H9 (cell line): ENCODE results near the gene KRTAP19-7. TPM values are rescaled to one million over a fixed set of nuclear protein-coding genes. Genes with fewer than 3 reads are reported as not detected.

Source experiments
- DNase-seq: peaks from one replicate; pipeline ENCODE4 v3.0.0-alpha.2; 2017
- H2AFZ ChIP-seq: one replicate; pipeline ENCODE4 v1.6.1; 2013; ENCODE audit warnings: mild to moderate bottlenecking, low read length, control low read depth, moderate library complexity
- H2AK5ac ChIP-seq: 2 replicates; pipeline ENCODE4 v1.6.1; 2013; ENCODE audit warnings: low read length, control low read depth, mixed read lengths; ENCODE audit not compliant: insufficient read length
- H2BK120ac ChIP-seq: one replicate; pipeline ENCODE4 v1.6.1; 2013; ENCODE audit warnings: low read depth, mild to moderate bottlenecking, low read length, control low read depth, inconsistent platforms; ENCODE audit not compliant: poor library complexity, severe bottlenecking
- H2BK12ac ChIP-seq: 2 replicates; pipeline ENCODE4 v1.6.1; 2013; ENCODE audit warnings: low read length, control low read depth, mixed read lengths, low read depth; ENCODE audit not compliant: insufficient read length
- H2BK15ac ChIP-seq: 2 replicates; pipeline ENCODE4 v1.6.1; 2013; ENCODE audit warnings: low read depth, low read length, control low read depth
- H2BK20ac ChIP-seq: one replicate; pipeline ENCODE4 v1.6.1; 2013; ENCODE audit warnings: low read depth, mild to moderate bottlenecking, low read length, control low read depth, inconsistent platforms; ENCODE audit not compliant: poor library complexity, severe bottlenecking
- H2BK5ac ChIP-seq: 2 replicates; pipeline ENCODE4 v1.6.1; 2013; ENCODE audit warnings: low read length, control low read depth, mixed read lengths; ENCODE audit not compliant: insufficient read length
- H3K14ac ChIP-seq: 2 replicates; pipeline ENCODE4 v1.6.1; 2013; ENCODE audit warnings: low read length, control low read depth; ENCODE audit not compliant: insufficient read depth
- H3K18ac ChIP-seq: 2 replicates; pipeline ENCODE4 v1.6.1; 2013; ENCODE audit warnings: low read depth, mild to moderate bottlenecking, mixed read lengths, low read length, control low read depth; ENCODE audit not compliant: insufficient read length
- H3K23ac ChIP-seq: 2 replicates; pipeline ENCODE4 v1.6.1; 2013; ENCODE audit warnings: low read length, control low read depth, mixed read lengths, low read depth; ENCODE audit not compliant: insufficient read length
- H3K23me2 ChIP-seq: 2 replicates; pipeline ENCODE4 v1.6.1; 2013; ENCODE audit warnings: low read depth, mild to moderate bottlenecking, mixed read lengths, low read length, control low read depth; ENCODE audit not compliant: insufficient read length, poor library complexity, severe bottlenecking
- H3K27ac ChIP-seq: 2 replicates; pipeline ENCODE4 v1.5.1; 2013; ENCODE audit warnings: low read length, control low read depth, mixed read lengths, low read depth; ENCODE audit not compliant: insufficient read length
- H3K27me3 ChIP-seq: 2 replicates; pipeline ENCODE4 v1.6.1; 2013; ENCODE audit warnings: low read length, control low read depth, inconsistent platforms; ENCODE audit not compliant: insufficient read depth
- H3K4ac ChIP-seq: 2 replicates; pipeline ENCODE4 v1.6.1; 2013; ENCODE audit warnings: low read depth, mild to moderate bottlenecking, control low read depth, inconsistent platforms, low read length, moderate library complexity
- H3K4me1 ChIP-seq: 2 replicates; pipeline ENCODE4 v1.6.1; 2013; ENCODE audit warnings: low read length, control low read depth, inconsistent platforms; ENCODE audit not compliant: insufficient read depth
- H3K4me2 ChIP-seq: 2 replicates; pipeline ENCODE4 v1.6.1; 2013; ENCODE audit warnings: low read length, control low read depth, mixed read lengths; ENCODE audit not compliant: insufficient read length, insufficient read depth
- H3K56ac ChIP-seq: 2 replicates; pipeline ENCODE4 v1.6.1; 2013; ENCODE audit warnings: low read depth, mild to moderate bottlenecking, mixed read lengths, low read length, control low read depth; ENCODE audit not compliant: insufficient read length
- H3K79me1 ChIP-seq: 2 replicates; pipeline ENCODE4 v1.6.1; 2013; ENCODE audit warnings: low read depth, mild to moderate bottlenecking, moderate library complexity, low read length, control low read depth, inconsistent platforms; ENCODE audit not compliant: insufficient read depth, poor library complexity, severe bottlenecking
- H3K79me2 ChIP-seq: 2 replicates; pipeline ENCODE4 v1.6.1; 2013; ENCODE audit warnings: low read length, control low read depth, inconsistent platforms; ENCODE audit not compliant: insufficient read depth
- H3K9ac ChIP-seq: 2 replicates; pipeline ENCODE4 v1.6.1; 2013; ENCODE audit warnings: low read length, control low read depth, mixed read lengths; ENCODE audit not compliant: insufficient read length; ENCODE audit errors: extremely low read depth
- H3K9me3 ChIP-seq: one replicate; pipeline ENCODE4 v1.6.1; 2013; ENCODE audit warnings: low read depth, low read length, inconsistent platforms; ENCODE audit not compliant: control insufficient read depth
- H3T11ph ChIP-seq: one replicate; pipeline ENCODE4 v1.6.1; 2013; ENCODE audit warnings: mild to moderate bottlenecking, low read length, control low read depth, inconsistent platforms
- H4K20me1 ChIP-seq: one replicate; pipeline ENCODE4 v1.6.1; 2013; ENCODE audit not compliant: control insufficient read depth, insufficient read length, insufficient read depth
- H4K5ac ChIP-seq: 2 replicates; pipeline ENCODE4 v1.6.1; 2013; ENCODE audit warnings: low read depth, mild to moderate bottlenecking, mixed read lengths, low read length, control low read depth; ENCODE audit not compliant: insufficient read length
- H4K8ac ChIP-seq: replicated peaks from 2 replicates; pipeline ENCODE4 v1.6.1; 2013; ENCODE audit warnings: low read length, control low read depth, mixed read lengths, low read depth; ENCODE audit not compliant: insufficient read length
- H4K91ac ChIP-seq: 2 replicates; pipeline ENCODE4 v1.6.1; 2013; ENCODE audit warnings: low read depth, mild to moderate bottlenecking, moderate library complexity, mixed read lengths, low read length, control low read depth; ENCODE audit not compliant: insufficient read length
- H3K27ac Mint-ChIP-seq, 3 experiments: 2 replicates in 2 of 3; 3 replicates in 1 of 3; pipeline ENCODE4 v1.8.0; 2020 to 2021; ENCODE audit warnings: mixed read lengths in 3 of 3, mild to moderate bottlenecking in 1 of 3, moderate library complexity in 1 of 3
- H3K27me3 Mint-ChIP-seq: 2 replicates; pipeline ENCODE4 v1.8.0; 2021; ENCODE audit warnings: low read depth, mild to moderate bottlenecking, moderate library complexity, mixed read lengths
- H3K36me3 Mint-ChIP-seq, 3 experiments: 2 replicates in 2 of 3; 3 replicates in 1 of 3; pipeline ENCODE4 v1.8.0; 2020 to 2021; ENCODE audit warnings: low read depth in 3 of 3, mixed read lengths in 3 of 3; ENCODE audit not compliant: insufficient read depth in 1 of 3
- H3K4me1 Mint-ChIP-seq, 2 experiments: 2 replicates each; pipeline ENCODE4 v1.8.0; 2020; ENCODE audit warnings: mixed read lengths in 2 of 2
- H3K4me3 Mint-ChIP-seq, 2 experiments: 2 replicates in 1 of 2; 3 replicates in 1 of 2; pipeline ENCODE4 v1.8.0; 2020 to 2021; ENCODE audit warnings: mild to moderate bottlenecking in 2 of 2, mixed read lengths in 2 of 2, moderate library complexity in 1 of 2
- H3K9me3 Mint-ChIP-seq, 2 experiments: 2 replicates in 1 of 2; 3 replicates in 1 of 2; pipeline ENCODE4 v1.8.0; 2020; ENCODE audit warnings: mild to moderate bottlenecking in 2 of 2, mixed read lengths in 2 of 2, moderate library complexity in 1 of 2
- WGBS: extraction: QIAGEN DNeasy Blood & Tissue Kit; methylation state at CpG from one replicate; pipeline ENCODE4 v1.1.7; 2013; ENCODE audit warnings: missing lambda C conversion rate, low lambda C conversion rate, mixed read lengths; ENCODE audit not compliant: insufficient read length; ENCODE audit errors: extremely low coverage; 5-methylcytosine and 5-hydroxymethylcytosine counted together
- total RNA-seq: library from RNA; stranded (reverse); gene quantifications from 2 replicates; pipeline ENCODE4 v1.2.1, GENCODE V29; 2021
- TF ChIP-seq, protein P1 (sequence below): fragments of 200-600 bp; sonication (generic); conservative IDR thresholded peaks from 3 replicates; pipeline ENCODE4 v1.8.0; 2021; ENCODE audit warnings: antibody characterized with exemption, mild to moderate bottlenecking

The KRTAP19-7 gene
- total RNA-seq, 1 experiment from 2014 or later = not detected

- no peaks in the 10 kb centered on the region; the same call in 1 of the 2 replicates for H3K27me3 Mint-ChIP-seq
- Histone ChIP-seq H2BK5ac (no peak overlapping the region), H2BK120ac (no peak overlapping the region), H3K27me3 (no peaks in the 10 kb centered on the region), H3K4me2 (no peak overlapping the region), H2BK15ac (no peak overlapping the region), H3K14ac (no peak overlapping the region), H3K27ac (no peak overlapping the region), H4K20me1 (no peaks in the 10 kb centered on the region), H3K56ac (no peak overlapping the region), H3K18ac (no peak overlapping the region), H3K9me3 (no peaks in the 10 kb centered on the region), H3T11ph (no peak overlapping the region), H3K4ac (no peak overlapping the region), H2AFZ (no peak overlapping the region), H3K23me2 (no peaks in the 10 kb centered on the region), H3K4me1 (no peaks in the 10 kb centered on the region), H4K5ac (no peak overlapping the region), H4K91ac (no peak overlapping the region), H2BK12ac (no peak overlapping the region), H4K8ac (no peak overlapping the region), H2BK20ac (no peak overlapping the region), H3K23ac (no peak overlapping the region), H3K79me1 (no peaks in the 10 kb centered on the region), H3K9ac (no peak overlapping the region), H2AK5ac (no peak overlapping the region), H3K79me2 (no peaks in the 10 kb centered on the region)
- no peak overlapping the region for H3K4me3 Mint-ChIP-seq
- TF ChIP-seq, protein P1, sequence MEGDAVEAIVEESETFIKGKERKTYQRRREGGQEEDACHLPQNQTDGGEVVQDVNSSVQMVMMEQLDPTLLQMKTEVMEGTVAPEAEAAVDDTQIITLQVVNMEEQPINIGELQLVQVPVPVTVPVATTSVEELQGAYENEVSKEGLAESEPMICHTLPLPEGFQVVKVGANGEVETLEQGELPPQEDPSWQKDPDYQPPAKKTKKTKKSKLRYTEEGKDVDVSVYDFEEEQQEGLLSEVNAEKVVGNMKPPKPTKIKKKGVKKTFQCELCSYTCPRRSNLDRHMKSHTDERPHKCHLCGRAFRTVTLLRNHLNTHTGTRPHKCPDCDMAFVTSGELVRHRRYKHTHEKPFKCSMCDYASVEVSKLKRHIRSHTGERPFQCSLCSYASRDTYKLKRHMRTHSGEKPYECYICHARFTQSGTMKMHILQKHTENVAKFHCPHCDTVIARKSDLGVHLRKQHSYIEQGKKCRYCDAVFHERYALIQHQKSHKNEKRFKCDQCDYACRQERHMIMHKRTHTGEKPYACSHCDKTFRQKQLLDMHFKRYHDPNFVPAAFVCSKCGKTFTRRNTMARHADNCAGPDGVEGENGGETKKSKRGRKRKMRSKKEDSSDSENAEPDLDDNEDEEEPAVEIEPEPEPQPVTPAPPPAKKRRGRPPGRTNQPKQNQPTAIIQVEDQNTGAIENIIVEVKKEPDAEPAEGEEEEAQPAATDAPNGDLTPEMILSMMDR = no peak
- DNase-seq = no peak
- H3K4me1 Mint-ChIP-seq = no peaks in the 10 kb centered on the region
- no peak overlapping the region for H3K27ac Mint-ChIP-seq
- H3K9me3 Mint-ChIP-seq = peaks cover 0 to 6% of the 10 kb centered on the region in 2 experiments; a peak in 1 of 5 replicates
- no CpG with 5 or more reads among the region's 3 CpGs for WGBS
- H3K36me3 Mint-ChIP-seq = peaks cover 0 to 20% (median 0%) of the 10 kb centered on the region in 3 experiments; a peak in 2 of 7 replicates
These were observed 19.0 kb upstream of the KRTAP19-7 start for GRCh38 chr21:30580132-30580531.
